ENCODE results near the gene PIBF1. TPM values are rescaled to one million over a fixed set of nuclear protein-coding genes. Genes with fewer than 3 reads are reported as not detected.
"Not testable (repeated sequence)": the region's sequence is repeated elsewhere in the genome, so short reads cannot be mapped to it uniquely, and the experiment has no call there.

Gene PIBF1
- total RNA-seq, 1 donor from 2014 or later, result 26.4 TPM

- no peak for DNase-seq
Measured at GRCh38 chr13:72823724-72824123, 41.8 kb downstream of the PIBF1 start.

DNA sequence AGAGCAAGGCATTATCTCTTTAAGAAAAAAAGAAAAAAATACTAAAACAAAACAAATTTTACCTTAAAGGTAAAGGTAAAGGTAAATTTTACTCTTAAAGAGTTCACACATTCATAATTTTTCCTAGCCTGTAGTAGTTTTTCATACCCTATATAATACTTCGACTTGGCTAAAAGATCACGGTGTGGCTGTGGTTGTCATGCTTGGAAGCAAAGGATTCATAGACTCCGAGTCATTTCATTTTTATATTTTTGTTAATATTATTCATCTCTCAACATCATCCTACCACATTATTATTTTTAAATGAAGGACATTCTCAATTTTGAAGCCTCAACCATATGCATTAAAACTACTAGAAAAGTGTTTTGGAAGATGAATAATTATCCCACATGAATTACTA is 52.7 kb downstream of the PIBF1 start:
- DNase-seq, result no peak

GRCh38 chr13:72839831-72840426 is 58.0 kb downstream of the PIBF1 start:
- DNase-seq, result peak; percentile 75

DNA sequence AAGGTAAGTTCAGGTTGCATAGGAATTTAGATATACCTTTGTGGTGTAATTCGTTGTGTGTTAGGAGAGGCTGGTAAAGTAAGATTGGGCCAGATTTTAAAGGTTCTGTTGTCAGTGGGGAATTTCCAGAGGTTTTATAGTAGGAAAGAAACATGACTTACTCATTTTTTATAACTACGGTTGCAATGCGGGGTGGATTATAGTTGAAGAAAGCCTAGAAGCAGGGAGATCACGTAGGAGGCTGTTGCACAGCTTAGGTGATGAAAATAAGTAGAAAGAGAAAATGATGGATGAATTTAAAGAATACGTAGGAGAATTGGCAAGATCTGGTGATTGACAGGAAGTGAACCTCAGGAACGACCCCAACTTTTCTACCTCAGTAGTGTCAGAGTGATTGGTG is 61.1 kb downstream of the PIBF1 start:
- no peak for DNase-seq

DNA sequence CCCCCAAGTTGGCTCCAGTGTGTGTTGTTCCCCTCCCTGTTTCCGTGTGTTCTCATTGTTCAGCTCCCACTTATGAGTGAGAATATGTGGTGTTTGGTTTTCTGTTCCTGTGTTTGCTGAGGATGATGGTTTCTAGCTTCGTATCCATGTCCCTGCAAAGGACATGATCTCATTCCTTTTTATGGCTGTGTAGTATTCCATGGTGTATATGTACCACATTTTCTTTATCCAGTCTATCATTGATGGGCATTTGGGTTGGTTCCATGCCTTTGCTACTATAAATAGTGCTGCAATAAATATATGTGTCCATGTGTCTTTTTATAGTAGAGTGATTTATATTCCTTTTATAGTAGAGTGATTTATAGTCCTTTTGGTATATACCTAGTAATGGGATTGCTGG is 63.2 kb downstream of the PIBF1 start:
- DNase-seq, result not testable (repeated sequence)

DNA sequence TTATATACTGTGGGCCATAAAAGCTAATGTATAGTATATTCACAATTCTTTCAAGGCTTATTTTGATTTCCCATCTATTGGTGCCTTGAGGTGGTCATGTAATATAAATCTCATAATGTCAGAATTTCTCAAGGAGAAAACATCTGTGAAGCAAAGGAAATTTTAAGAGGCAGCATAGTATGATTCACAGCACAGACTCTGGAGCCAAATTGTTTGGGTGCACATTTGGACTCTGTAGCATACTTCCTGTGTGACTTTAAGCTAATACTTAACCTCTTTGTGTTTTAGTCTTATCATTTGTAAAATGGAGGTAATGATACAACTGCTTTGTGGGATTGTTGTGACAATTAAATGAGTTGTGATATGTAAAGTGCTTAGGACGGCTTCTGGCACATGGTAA is 67.6 kb downstream of the PIBF1 start:
- DNase-seq, result no peak

DNA sequence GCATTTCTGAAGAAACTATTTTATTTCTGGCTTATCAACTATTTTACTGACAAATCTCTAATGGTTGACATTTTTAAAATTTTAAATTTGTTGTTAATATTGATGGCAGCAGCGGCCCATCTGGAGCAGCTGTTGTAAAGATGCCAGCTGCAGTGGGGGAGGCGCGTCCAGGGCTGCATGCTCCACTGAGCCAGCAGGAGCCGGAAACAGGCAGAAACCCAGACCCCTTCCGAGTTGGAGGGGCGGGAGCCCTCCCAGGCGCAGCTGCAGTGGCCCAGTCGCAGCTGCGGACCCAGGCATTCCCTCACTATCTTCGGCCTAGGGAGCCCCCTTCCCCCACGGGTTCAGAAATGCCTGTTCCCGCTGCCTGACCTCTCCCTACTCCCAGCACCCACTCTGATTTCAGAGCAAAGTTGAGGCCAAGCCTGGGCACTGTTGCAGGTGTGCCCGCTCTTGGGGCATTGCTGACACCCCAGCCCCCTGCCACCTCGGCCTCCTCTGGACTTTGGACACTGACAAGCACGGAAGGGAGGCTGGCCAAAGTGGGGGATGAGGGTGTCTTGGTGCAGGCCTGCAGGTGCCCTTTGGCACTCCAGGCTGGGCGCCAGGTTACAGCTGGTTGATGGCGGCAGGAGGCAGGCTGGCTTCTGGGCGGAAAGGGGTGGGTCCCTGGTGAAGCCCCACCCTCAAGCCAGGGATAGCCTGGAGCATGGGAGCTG is 69.2 kb downstream of the PIBF1 start:
- DNase-seq, result no peak

GRCh38 chr13:72851678-72852014 is 69.7 kb downstream of the PIBF1 start:
- no peak for DNase-seq

GRCh38 chr13:72852207-72852606 is 70.3 kb downstream of the PIBF1 start:
- no peak for DNase-seq

DNA sequence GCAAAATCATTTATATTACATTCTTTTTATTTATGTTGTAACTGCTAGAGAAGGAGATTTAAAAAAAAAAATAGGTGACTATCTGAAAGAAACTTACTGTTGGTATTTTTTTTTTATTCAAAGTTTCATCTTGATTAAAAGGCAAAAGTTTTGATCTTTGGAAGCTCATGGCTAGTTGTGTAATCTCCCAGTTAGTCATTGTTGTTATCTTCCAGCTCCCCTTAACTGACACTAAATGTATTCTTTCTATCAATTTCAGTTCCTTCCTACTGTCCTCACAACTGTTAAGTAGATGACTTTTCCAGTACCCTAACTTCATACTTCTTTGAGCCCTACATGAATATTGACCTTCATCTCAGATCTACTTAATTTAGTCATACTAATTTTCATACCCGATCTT is 71.1 kb downstream of the PIBF1 start:
- no peak for DNase-seq

DNA sequence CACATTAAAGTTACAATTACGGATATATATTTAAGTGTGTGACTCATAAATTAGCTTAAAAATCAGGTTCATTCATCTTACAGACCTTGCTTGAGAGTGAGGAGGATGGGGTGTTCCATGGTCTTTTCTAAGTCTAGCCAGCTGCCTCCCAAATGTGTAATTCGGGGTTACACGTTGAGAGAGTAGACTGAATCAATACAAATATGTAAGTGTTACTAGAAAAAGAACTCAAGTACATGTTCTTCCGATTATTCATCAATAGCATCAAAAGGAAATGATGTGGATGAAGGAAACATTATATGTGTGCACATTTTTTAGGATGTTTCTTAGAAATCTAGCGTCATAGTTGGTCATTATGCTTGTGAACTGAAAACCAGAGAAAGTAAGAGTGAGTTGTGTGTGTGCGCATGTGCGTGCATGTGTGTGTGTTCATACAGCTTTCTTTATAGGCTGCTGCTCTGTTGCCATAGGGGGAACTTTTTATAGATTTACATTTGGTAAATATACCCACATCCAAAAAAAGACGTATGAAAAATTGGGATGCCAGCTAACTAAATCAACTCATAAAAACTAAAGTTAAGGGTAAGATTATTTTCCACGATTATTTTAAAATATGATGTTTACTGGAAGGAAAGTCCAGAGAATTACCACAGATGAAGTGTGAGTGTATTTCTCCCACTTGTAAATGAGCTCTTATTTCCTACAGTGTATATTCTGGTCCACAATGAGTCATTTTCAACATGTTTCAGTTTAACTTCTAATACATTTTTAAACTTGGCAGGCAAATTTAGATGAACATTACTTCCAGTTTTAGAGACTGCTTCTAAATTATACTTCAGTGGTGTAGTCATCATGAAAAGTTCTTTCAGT is 82.4 kb downstream of the PIBF1 start:
- DNase-seq, result no peak

- no peak for DNase-seq
Measured at GRCh38 chr13:72868229-72868628, 86.3 kb downstream of the PIBF1 start.

DNA sequence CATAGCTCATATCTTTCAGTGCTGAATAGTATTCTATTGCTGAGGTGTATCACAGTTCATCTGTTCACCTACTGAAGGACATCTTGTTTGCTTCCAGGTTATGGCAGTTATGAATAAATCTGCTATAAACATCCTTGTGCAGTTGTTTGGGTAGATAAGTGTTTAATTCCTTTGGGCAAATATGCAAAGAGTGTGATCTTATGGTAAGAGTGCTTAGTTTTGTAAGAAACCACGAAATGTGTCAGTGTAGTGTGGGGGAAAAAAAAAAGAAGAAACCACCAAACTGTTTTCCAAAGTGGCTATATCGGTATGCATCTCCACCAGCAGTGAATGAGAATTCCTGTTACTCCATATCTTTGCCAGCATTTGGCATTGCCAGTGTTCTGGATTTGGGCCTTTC is 93.3 kb downstream of the PIBF1 start:
- DNase-seq, result no peak

DNA sequence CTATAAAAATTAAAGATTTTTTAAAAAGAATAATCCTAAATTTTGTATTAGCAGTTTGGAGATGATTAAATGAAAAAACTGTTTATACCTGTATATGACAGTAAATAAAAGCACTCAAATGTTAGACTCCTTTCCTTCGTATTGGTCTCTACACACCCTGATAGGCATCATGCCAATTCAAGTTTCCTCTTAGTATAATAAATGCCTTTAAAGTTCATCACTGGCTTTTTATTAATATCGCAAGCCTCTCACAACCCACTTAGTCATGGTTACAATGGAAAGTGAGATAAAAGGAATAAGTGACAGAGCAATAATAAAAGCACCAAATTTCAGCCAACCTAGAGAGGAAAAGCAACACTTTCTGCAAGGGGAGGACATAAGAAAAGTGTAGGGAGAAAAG is 102.2 kb downstream of the PIBF1 start:
- DNase-seq, result peak; percentile 30

DNA sequence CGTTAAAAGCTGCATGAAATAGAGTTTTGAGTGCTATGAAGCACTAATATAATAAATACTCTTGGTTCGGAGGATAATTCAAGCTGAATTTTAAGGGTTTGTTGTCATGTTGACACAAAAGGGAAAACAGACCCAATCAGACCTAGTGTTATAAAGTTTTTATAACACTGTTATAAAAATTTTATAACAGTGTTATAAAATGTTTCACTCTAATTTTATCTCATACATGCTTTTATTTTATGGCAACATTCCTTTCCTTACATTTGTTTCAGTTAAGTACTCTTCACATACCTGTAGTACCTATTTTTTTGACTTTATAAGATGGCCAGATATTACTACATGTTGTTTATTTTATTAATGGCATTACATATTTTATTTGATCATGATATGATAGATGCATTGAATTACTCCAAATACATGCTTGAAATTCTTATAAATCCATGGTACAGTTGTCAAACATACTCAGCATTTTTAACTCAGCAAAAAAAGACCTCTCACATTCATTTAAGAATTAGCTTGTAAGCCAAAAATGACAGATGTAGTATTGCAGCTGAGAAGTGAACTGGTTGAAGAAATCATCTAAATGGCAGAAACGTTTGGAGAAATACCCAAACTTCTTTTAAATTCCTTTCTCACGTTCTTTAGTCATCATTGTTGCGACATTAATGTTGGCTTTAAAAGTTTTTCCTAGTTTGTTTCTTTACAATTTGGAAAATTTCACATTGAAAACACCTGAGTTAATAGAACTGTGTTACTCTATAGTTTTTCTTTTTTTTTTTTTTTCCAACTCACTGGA is 104.5 kb downstream of the PIBF1 start:
- no peak for DNase-seq

GRCh38 chr13:72889495-72889894 is 107.6 kb downstream of the PIBF1 start:
- DNase-seq, result no peak

DNA sequence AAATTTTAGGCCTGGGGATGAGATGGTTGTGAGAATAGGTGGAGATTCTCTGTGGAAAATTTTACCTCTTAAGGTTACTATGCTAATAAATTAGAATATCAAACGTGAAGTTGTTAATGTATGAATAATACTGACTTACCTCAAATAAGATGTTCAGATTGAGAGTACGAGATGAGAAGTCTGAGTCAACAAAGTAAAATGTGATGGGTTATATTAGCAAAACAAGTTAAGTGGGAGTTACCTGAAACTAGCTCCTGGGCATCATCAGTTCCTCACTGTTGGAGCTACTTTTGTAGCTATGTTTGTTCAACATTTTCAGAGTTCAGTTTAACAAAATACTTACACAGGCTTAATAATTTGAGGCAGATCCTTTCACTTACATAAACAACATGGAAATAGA is 108.6 kb downstream of the PIBF1 start:
- DNase-seq, result no peak

DNA sequence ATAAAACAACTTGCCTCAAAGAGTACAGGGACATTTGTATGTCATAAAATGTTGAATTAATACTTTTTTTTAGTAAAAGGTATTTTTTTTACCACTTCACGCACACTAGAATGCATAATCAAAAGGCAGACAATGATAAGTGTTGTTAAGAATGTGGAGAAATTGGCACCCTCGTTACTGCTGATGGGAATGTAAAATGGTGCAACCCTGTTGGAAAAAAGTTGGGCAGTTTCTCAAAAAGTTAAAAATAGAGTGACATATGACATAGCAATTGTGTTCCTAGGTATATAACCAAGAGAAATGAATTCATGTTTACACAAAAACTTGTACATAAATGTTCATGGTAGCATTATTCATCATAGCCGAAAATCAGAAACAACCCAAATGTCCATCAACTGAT is 109.5 kb downstream of the PIBF1 start:
- no peak for DNase-seq

DNA sequence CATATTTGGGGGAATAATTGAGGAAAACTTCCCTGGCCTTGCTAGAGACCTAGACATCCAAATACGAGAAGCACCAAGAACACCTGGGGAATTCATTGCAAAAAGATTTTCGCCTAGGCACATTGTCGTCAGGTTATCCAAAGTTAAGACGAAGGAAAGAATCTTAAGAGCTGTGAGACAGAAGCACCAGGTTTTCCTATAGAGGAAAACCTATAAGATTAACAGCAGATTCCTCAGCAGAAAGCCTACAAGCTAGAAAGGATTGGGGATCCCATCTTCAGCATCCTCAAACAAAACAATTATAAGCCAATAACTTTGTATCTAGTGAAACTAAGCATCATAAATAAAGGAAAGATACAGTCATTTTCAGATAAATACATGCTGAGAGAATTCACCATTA is 114.9 kb downstream of the PIBF1 start:
- DNase-seq, result no peak

- not testable (repeated sequence) for DNase-seq
Measured at GRCh38 chr13:72901546-72901945, 119.6 kb downstream of the PIBF1 start.

GRCh38 chr13:72908416-72908815 is 126.5 kb downstream of the PIBF1 start:
- no peak for DNase-seq

DNA sequence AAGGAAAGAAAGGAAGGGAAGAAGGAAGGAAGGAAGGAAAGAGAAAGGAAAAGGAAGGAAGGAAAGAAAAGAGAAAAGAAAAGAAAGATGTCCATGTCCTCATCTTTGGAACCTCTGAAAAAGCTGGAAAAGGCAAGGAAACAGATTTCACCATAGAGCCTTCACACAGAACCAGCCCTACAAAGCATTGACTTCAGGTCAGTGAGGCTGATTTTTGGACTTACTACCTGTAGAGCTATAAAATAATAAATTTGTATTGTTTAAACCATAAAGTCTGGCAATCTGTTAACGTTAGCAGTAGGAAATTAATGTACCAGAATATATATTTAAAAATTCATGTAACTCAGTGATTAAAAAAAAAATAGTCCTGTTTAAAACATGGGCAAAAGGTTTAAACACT is 130.0 kb downstream of the PIBF1 start:
- no peak for DNase-seq

GRCh38 chr13:72920097-72920496 is 138.2 kb downstream of the PIBF1 start:
- DNase-seq, result no peak

Measured in dermis blood vessel endothelial cell (primary cell).